ENCODE measurements around the gene SLC19A1. TPM values are rescaled to one million over a fixed set of nuclear protein-coding genes. Genes with fewer than 3 reads are reported as not detected.
"Not testable (repeated sequence)": the region's sequence is repeated elsewhere in the genome, so short reads cannot be mapped to it uniquely, and the experiment has no call there.

The SLC19A1 gene
- polyA plus RNA-seq, 3 donors: 25.0 to 53.0 (median 39.9) TPM

GRCh38 chr21:45502600-45502999, 39.6 kb downstream of the SLC19A1 start:
- Mint-ChIP-seq H3K27me3 (ENCODE audit: low read depth in 3 of 3) (peaks cover 2 to 7% (median 4%) of the 10 kb centered on the region in 3 donors), H3K4me1 (no peaks in the 10 kb centered on the region), H3K9me3 (peaks cover 0 to 7% (median 4%) of the 10 kb centered on the region in 7 donors), H3K27ac (no peak overlapping the region), H3K4me3 (no peak overlapping the region), H3K36me3 (no peaks in the 10 kb centered on the region)
- Histone ChIP-seq H3K27me3 (ENCODE audit: control insufficient read depth in 2 of 2, insufficient read depth in 2 of 2, low read length in 2 of 2) (no peaks in the 10 kb centered on the region), H3K9ac (ENCODE audit: insufficient read depth, low read length, poor library complexity, severe bottlenecking) (no peak overlapping the region), H3K36me3 (replicated peaks in 1 of 2; ENCODE audit: control insufficient read depth in 1 of 2, insufficient read depth in 2 of 2, low read length in 2 of 2) (no peaks in the 10 kb centered on the region), H3K27ac (ENCODE audit: low read depth in 1 of 2, low read length in 2 of 2) (no peak overlapping the region), H3K4me3 (replicated peaks in 1 of 3; ENCODE audit: low read depth in 2 of 3, low read length in 3 of 3) (no peak overlapping the region), H3K4me1 (ENCODE audit: control insufficient read depth in 1 of 2, insufficient read depth in 2 of 2, low read length in 2 of 2) (no peaks in the 10 kb centered on the region), H3K79me2 (ENCODE audit: insufficient read depth, low read length) (no peaks in the 10 kb centered on the region), H3K9me3 (replicated peaks in 1 of 2; ENCODE audit: control insufficient read depth in 1 of 2, insufficient read depth in 1 of 2, low read length in 2 of 2) (no peaks in the 10 kb centered on the region), H3K4me2 (replicated peaks; ENCODE audit: extremely low read depth, low read length, poor library complexity, severe bottlenecking) (no peak overlapping the region), H2AFZ (ENCODE audit: insufficient read depth, low read depth, low read length, poor library complexity, severe bottlenecking) (no peak overlapping the region), H4K20me1 (ENCODE audit: insufficient read depth, low read length) (no peaks in the 10 kb centered on the region)
- DNase-seq: no peak
- intact Hi-C loops (cut with micrococcal nuclease): no loop called here
- TF ChIP-seq, protein P1, sequence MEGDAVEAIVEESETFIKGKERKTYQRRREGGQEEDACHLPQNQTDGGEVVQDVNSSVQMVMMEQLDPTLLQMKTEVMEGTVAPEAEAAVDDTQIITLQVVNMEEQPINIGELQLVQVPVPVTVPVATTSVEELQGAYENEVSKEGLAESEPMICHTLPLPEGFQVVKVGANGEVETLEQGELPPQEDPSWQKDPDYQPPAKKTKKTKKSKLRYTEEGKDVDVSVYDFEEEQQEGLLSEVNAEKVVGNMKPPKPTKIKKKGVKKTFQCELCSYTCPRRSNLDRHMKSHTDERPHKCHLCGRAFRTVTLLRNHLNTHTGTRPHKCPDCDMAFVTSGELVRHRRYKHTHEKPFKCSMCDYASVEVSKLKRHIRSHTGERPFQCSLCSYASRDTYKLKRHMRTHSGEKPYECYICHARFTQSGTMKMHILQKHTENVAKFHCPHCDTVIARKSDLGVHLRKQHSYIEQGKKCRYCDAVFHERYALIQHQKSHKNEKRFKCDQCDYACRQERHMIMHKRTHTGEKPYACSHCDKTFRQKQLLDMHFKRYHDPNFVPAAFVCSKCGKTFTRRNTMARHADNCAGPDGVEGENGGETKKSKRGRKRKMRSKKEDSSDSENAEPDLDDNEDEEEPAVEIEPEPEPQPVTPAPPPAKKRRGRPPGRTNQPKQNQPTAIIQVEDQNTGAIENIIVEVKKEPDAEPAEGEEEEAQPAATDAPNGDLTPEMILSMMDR (IDR thresholded peaks at IDR 0.05): no peak
- 87% methylated on average over 7 of the region's 10 CpGs for WGBS (ENCODE audit: insufficient coverage)

GRCh38 chr21:45502006-45502345, 40.3 kb downstream of the SLC19A1 start:
- Histone ChIP-seq H3K9me3 (replicated peaks in 1 of 2; ENCODE audit: control insufficient read depth in 1 of 2, insufficient read depth in 1 of 2, low read length in 2 of 2) (no peaks in the 10 kb centered on the region), H3K9ac (ENCODE audit: insufficient read depth, low read length, poor library complexity, severe bottlenecking) (no peak overlapping the region), H4K20me1 (ENCODE audit: insufficient read depth, low read length) (no peaks in the 10 kb centered on the region), H3K4me2 (replicated peaks; ENCODE audit: extremely low read depth, low read length, poor library complexity, severe bottlenecking) (no peak overlapping the region), H3K4me3 (replicated peaks in 1 of 3; ENCODE audit: low read depth in 2 of 3, low read length in 3 of 3) (no peak overlapping the region), H3K27me3 (ENCODE audit: control insufficient read depth in 2 of 2, insufficient read depth in 2 of 2, low read length in 2 of 2) (no peaks in the 10 kb centered on the region), H2AFZ (ENCODE audit: insufficient read depth, low read depth, low read length, poor library complexity, severe bottlenecking) (no peak overlapping the region), H3K4me1 (ENCODE audit: control insufficient read depth in 1 of 2, insufficient read depth in 2 of 2, low read length in 2 of 2) (no peaks in the 10 kb centered on the region), H3K27ac (ENCODE audit: low read depth in 1 of 2, low read length in 2 of 2) (no peak overlapping the region), H3K36me3 (replicated peaks in 1 of 2; ENCODE audit: control insufficient read depth in 1 of 2, insufficient read depth in 2 of 2, low read length in 2 of 2) (no peaks in the 10 kb centered on the region), H3K79me2 (ENCODE audit: insufficient read depth, low read length) (no peaks in the 10 kb centered on the region)
- no peaks in the 10 kb centered on the region for H3K4me1 Mint-ChIP-seq
- H3K27ac Mint-ChIP-seq: no peak overlapping the region
- no peak overlapping the region for H3K4me3 Mint-ChIP-seq
- H3K27me3 Mint-ChIP-seq (ENCODE audit: low read depth in 3 of 3): peaks cover 2 to 7% (median 4%) of the 10 kb centered on the region in 3 donors
- peaks cover 0 to 7% (median 4%) of the 10 kb centered on the region in 7 donors for H3K9me3 Mint-ChIP-seq
- no peak for DNase-seq
- TF ChIP-seq, protein P1 (IDR thresholded peaks at IDR 0.05): no peak
- no peaks in the 10 kb centered on the region for H3K36me3 Mint-ChIP-seq
- WGBS (ENCODE audit: insufficient coverage): 86% methylated on average over 5 of the region's 13 CpGs
- intact Hi-C loops (cut with micrococcal nuclease): no loop called here

DNA sequence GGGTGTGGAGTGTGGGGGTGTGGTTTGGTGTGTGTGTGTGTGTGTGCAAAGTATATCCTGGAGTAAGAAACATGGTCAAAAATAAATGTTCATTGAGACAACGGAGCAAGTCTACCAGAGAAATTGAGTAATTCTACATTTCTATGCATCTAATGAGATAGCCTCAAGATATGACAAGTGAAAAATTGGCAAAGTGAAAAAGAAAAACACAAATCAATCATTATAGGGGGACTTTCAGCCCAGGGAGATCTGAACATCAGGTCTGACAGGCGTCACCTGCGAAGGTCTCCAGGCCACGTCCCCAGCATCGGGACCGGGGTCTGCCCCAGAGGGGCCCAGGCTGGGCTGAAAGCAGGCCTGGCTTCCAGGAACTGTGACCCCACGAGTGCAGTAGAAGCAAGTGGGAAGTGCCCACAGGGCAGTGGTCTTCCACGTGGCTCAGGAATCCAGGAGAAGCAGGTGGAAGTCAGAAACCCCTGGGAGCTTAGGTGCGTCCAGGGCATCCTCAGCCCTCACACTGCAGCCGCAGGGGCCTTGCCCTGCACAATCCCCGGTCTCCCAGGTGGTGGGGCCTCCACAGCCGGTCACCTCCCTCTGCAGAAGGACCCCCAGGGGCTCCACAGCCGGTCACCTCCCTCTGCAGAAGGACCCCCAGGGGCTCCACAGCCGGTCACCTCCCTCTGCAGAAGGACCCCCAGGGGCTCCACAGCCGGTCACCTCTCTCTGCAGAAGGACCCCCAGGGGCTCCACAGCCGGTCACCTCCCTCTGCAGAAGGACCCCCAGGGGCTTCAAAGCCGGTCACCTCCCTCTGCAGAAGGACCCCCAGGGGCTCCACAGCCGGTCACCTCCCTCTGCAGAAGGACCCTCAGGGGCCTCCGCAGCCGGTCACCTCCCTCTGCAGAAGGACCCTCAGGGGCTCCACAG, 40.9 kb downstream of the SLC19A1 start:
- H3K36me3 Mint-ChIP-seq; intact Hi-C loops (cut with micrococcal nuclease); H2AFZ ChIP-seq (ENCODE audit: insufficient read depth, low read depth, low read length, poor library complexity, severe bottlenecking); H4K20me1 ChIP-seq (ENCODE audit: insufficient read depth, low read length); H3K9ac ChIP-seq (ENCODE audit: insufficient read depth, low read length, poor library complexity, severe bottlenecking); H3K79me2 ChIP-seq (ENCODE audit: insufficient read depth, low read length); H3K27me3 ChIP-seq (ENCODE audit: control insufficient read depth in 2 of 2, insufficient read depth in 2 of 2, low read length in 2 of 2); DNase-seq; H3K36me3 ChIP-seq (replicated peaks in 1 of 2; ENCODE audit: control insufficient read depth in 1 of 2, insufficient read depth in 2 of 2, low read length in 2 of 2); H3K9me3 Mint-ChIP-seq; H3K27ac ChIP-seq (ENCODE audit: low read depth in 1 of 2, low read length in 2 of 2); H3K27ac Mint-ChIP-seq; H3K9me3 ChIP-seq (replicated peaks in 1 of 2; ENCODE audit: control insufficient read depth in 1 of 2, insufficient read depth in 1 of 2, low read length in 2 of 2); H3K4me1 Mint-ChIP-seq; H3K4me3 Mint-ChIP-seq; H3K27me3 Mint-ChIP-seq (ENCODE audit: low read depth in 3 of 3); H3K4me2 ChIP-seq (replicated peaks; ENCODE audit: extremely low read depth, low read length, poor library complexity, severe bottlenecking); H3K4me3 ChIP-seq (replicated peaks in 1 of 3; ENCODE audit: low read depth in 2 of 3, low read length in 3 of 3); H3K4me1 ChIP-seq (ENCODE audit: control insufficient read depth in 1 of 2, insufficient read depth in 2 of 2, low read length in 2 of 2): not testable (repeated sequence)
- WGBS (ENCODE audit: insufficient coverage): 85% methylated on average over 12 of the region's 20 CpGs
